Ectodermal cell (in vitro differentiated cells): ENCODE measurements around the gene GLIPR1L1.

Experiments used
- H3K27ac ChIP-seq: 2 replicates; pipeline ENCODE4 v1.7.0; 2013; ENCODE audit warnings: mild to moderate bottlenecking, low read depth, low read length; ENCODE audit not compliant: insufficient read depth, poor library complexity, severe bottlenecking
- H3K27me3 ChIP-seq: 2 replicates; pipeline ENCODE4 v1.7.0; 2013; ENCODE audit warnings: mild to moderate bottlenecking, low read length; ENCODE audit not compliant: insufficient read depth, control insufficient read depth, poor library complexity, severe bottlenecking
- H3K36me3 ChIP-seq: one replicate; pipeline ENCODE4 v1.7.0; 2013; ENCODE audit warnings: low read length; ENCODE audit not compliant: control insufficient read depth, insufficient read depth
- H3K4me1 ChIP-seq: one replicate; pipeline ENCODE4 v1.7.0; 2013; ENCODE audit warnings: low read length; ENCODE audit not compliant: control insufficient read depth, insufficient read depth
- H3K4me3 ChIP-seq: 2 replicates; pipeline ENCODE4 v1.7.0; 2013; ENCODE audit warnings: low read depth, low read length, control low read depth; ENCODE audit not compliant: insufficient read depth
- H3K9me3 ChIP-seq: 2 replicates; pipeline ENCODE4 v1.7.0; 2013; ENCODE audit warnings: mild to moderate bottlenecking, low read length, moderate library complexity; ENCODE audit not compliant: control insufficient read depth
- WGBS, 2 experiments: methylation state at CpG; one replicate each; pipeline ENCODE4 v1.1.7; 2013; ENCODE audit warnings: missing lambda C conversion rate in 2 of 2; 5-methylcytosine and 5-hydroxymethylcytosine counted together

GLIPR1L1 gene

GRCh38 chr12:75311369-75311768 lies 23.1 kb upstream of the GLIPR1L1 start:
- Histone ChIP-seq H3K4me3 (no peak overlapping the region), H3K36me3 (no peaks in the 10 kb centered on the region), H3K27me3 (no peaks in the 10 kb centered on the region), H3K9me3 (no peaks in the 10 kb centered on the region), H3K4me1 (no peaks in the 10 kb centered on the region), H3K27ac (no peak overlapping the region)
- 57 to 98% methylated on average over 1 to 3 of the region's 3 CpGs for WGBS, 2 experiments

- no peak overlapping the region for H3K4me3 ChIP-seq
- H3K27ac ChIP-seq, result no peak overlapping the region
- H3K9me3 ChIP-seq, result no peaks in the 10 kb centered on the region
- H3K36me3 ChIP-seq, result no peaks in the 10 kb centered on the region
- no peaks in the 10 kb centered on the region for H3K27me3 ChIP-seq
- H3K4me1 ChIP-seq, result no peaks in the 10 kb centered on the region
These were observed 19.0 kb upstream of the GLIPR1L1 start for GRCh38 chr12:75315518-75315917.

GRCh38 chr12:75317784-75318183 lies 16.7 kb upstream of the GLIPR1L1 start:
- H3K4me1 ChIP-seq, result no peaks in the 10 kb centered on the region
- H3K4me3 ChIP-seq, result no peak overlapping the region
- no peaks in the 10 kb centered on the region for H3K9me3 ChIP-seq
- 86 to 96% methylated on average over 2 of the region's 3 CpGs for WGBS, 2 experiments
- no peaks in the 10 kb centered on the region for H3K36me3 ChIP-seq
- H3K27ac ChIP-seq, result no peak overlapping the region
- H3K27me3 ChIP-seq, result no peaks in the 10 kb centered on the region

- H3K9me3 ChIP-seq, result no peaks in the 10 kb centered on the region
- WGBS, 2 experiments, result no CpG with 5 or more reads among the region's 1 CpG
- no peak overlapping the region for H3K4me3 ChIP-seq
- H3K4me1 ChIP-seq, result no peaks in the 10 kb centered on the region
- no peaks in the 10 kb centered on the region for H3K27me3 ChIP-seq
- no peak overlapping the region for H3K27ac ChIP-seq
- no peaks in the 10 kb centered on the region for H3K36me3 ChIP-seq
These were observed 12.0 kb upstream of the GLIPR1L1 start for GRCh38 chr12:75322464-75322863.

- no peaks in the 10 kb centered on the region for H3K9me3 ChIP-seq
- no peaks in the 10 kb centered on the region for H3K36me3 ChIP-seq
- H3K4me1 ChIP-seq, result no peaks in the 10 kb centered on the region
- WGBS, 2 experiments, result 58% methylated on average over 3 of the region's 3 CpGs
- no peaks in the 10 kb centered on the region for H3K27me3 ChIP-seq
- H3K4me3 ChIP-seq, result no peak overlapping the region
- no peak overlapping the region for H3K27ac ChIP-seq
These were observed 10.8 kb upstream of the GLIPR1L1 start for GRCh38 chr12:75323663-75324062.

GRCh38 chr12:75327642-75328041 lies 6.8 kb upstream of the GLIPR1L1 start:
- no CpG with 5 or more reads among the region's 1 CpG for WGBS, 2 experiments

GRCh38 chr12:75329918-75330826 lies 4.3 kb upstream of the GLIPR1L1 start, which contains the start of gene CAPS2:
Gene CAPS2 (minus strand): TSS chr12:75330324. CDS start chr12:75326498, 3,826 bp downstream.
- H3K4me1 ChIP-seq, result no peaks in the 10 kb centered on the region
- H3K9me3 ChIP-seq, result no peaks in the 10 kb centered on the region
- no peaks in the 10 kb centered on the region for H3K27me3 ChIP-seq
- H3K36me3 ChIP-seq, result no peaks in the 10 kb centered on the region
- WGBS, 2 experiments, result 3 to 4% methylated on average over 35 to 40 of the region's 40 CpGs
- peak within 1 kb of the TSS; percentile 83 for H3K27ac ChIP-seq
- peak within 1 kb of the TSS; percentile 55 for H3K4me3 ChIP-seq

More at GRCh38 chr12:75327642-75328041, 6.8 kb upstream of the GLIPR1L1 start:
- no peaks in the 10 kb centered on the region for H3K27me3 ChIP-seq
- no peak overlapping the region for H3K4me3 ChIP-seq
- H3K9me3 ChIP-seq, result no peaks in the 10 kb centered on the region
- no peaks in the 10 kb centered on the region for H3K36me3 ChIP-seq
- no peaks in the 10 kb centered on the region for H3K4me1 ChIP-seq
- H3K27ac ChIP-seq, result no peak overlapping the region

- H3K27ac ChIP-seq, result no peak overlapping the region
- 91% methylated on average over 1 of the region's 1 CpG; no CpG with 5 or more reads in 1 of the 2 experiments for WGBS, 2 experiments
- no peaks in the 10 kb centered on the region for H3K27me3 ChIP-seq
- no peaks in the 10 kb centered on the region for H3K9me3 ChIP-seq
- no peaks in the 10 kb centered on the region for H3K36me3 ChIP-seq
- H3K4me1 ChIP-seq, result no peaks in the 10 kb centered on the region
- H3K4me3 ChIP-seq, result no peak overlapping the region
These were observed 3.4 kb downstream of the GLIPR1L1 start for GRCh38 chr12:75337905-75338304.

GRCh38 chr12:75341873-75342272 lies 7.4 kb downstream of the GLIPR1L1 start:
- Histone ChIP-seq H3K9me3 (no peaks in the 10 kb centered on the region), H3K4me1 (no peaks in the 10 kb centered on the region), H3K27me3 (no peaks in the 10 kb centered on the region), H3K36me3 (no peaks in the 10 kb centered on the region), H3K4me3 (no peak overlapping the region), H3K27ac (no peak overlapping the region)
- 88 to 94% methylated on average over 5 of the region's 5 CpGs for WGBS, 2 experiments

GRCh38 chr12:75345531-75345930 lies 11.1 kb downstream of the GLIPR1L1 start:
- Histone ChIP-seq H3K27me3 (no peaks in the 10 kb centered on the region), H3K4me3 (no peak overlapping the region), H3K4me1 (no peaks in the 10 kb centered on the region), H3K27ac (no peak overlapping the region), H3K9me3 (no peaks in the 10 kb centered on the region), H3K36me3 (no peaks in the 10 kb centered on the region)
- WGBS, 2 experiments, result 87 to 100% methylated on average over 1 of the region's 2 CpGs
